HepG2 (cell line): ENCODE results near the gene SLC29A3. TPM values are rescaled to one million over a fixed set of nuclear protein-coding genes. Genes with fewer than 3 reads are reported as not detected.

Source experiments
- ATAC-seq: fragments of 200-7000 bp; cut with Tn5 transposase; 3 replicates; pipeline ENCODE4 v1.9.1; 2020; ENCODE audit warnings: mild to moderate bottlenecking, moderate library complexity
- BruUV-seq: library from RNA; stranded (reverse); fragments of 400-500 nt; replicated peaks from 2 replicates; lab custom pipeline; 2021; lab: Mats Ljungman, UMichigan
- CTCF ChIA-PET: fragments of 300-600 bp; formaldehyde crosslinking; extraction: SDS; loops from one replicate; lab custom pipeline; 2021; ENCODE audit warnings: low total read pairs, inconsistent platforms, low intra/inter-chr PET ratio; lab: Yijun Ruan, JAX
- POLR2A ChIA-PET: fragments of 350-600 bp; sonication (Branson Sonifier 250); formaldehyde crosslinking; loops from one replicate; lab custom pipeline; 2020; ENCODE audit warnings: antibody characterized with exemption, inconsistent platforms; lab: Yijun Ruan, JAX
- DNase-seq: peaks from one replicate; pipeline ENCODE4 v3.0.0-alpha.2; 2015; ENCODE audit warnings: low spot score
- FAIRE-seq: peaks from 3 replicates; lab custom pipeline; 2011; peaks lifted over from hg19 to GRCh38; lab: Jason Lieb, UNC
- H2AFZ ChIP-seq: one replicate; pipeline ENCODE4 v1.6.1; 2011; ENCODE audit warnings: low read length, inconsistent platforms
- H3K27ac ChIP-seq: fragments of 300-600 bp; 3 replicates; pipeline ENCODE4 v1.8.0; 2011; ENCODE audit warnings: mixed run types, mild to moderate bottlenecking, mixed read lengths, low read length, inconsistent platforms; ENCODE audit not compliant: insufficient read depth; ENCODE audit errors: extremely low read length
- H3K27me3 ChIP-seq, 2 experiments: fragments of 200-600 bp in 1 of 2; 2 replicates in 1 of 2; 3 replicates in 1 of 2; pipeline versions ENCODE4 v1.6.0 to v1.8.0; 2011; ENCODE audit warnings: low read length in 2 of 2, mild to moderate bottlenecking in 2 of 2, moderate library complexity in 2 of 2, inconsistent platforms in 1 of 2; ENCODE audit not compliant: insufficient read depth in 2 of 2, control insufficient read depth in 1 of 2
- H3K36me3 ChIP-seq, 2 experiments: fragments of 200-600 bp in 1 of 2; replicated peaks in 1 of 2; 2 replicates in 1 of 2; 3 replicates in 1 of 2; pipeline versions ENCODE4 v1.5.1 to v1.8.0; 2011; ENCODE audit warnings: low read length in 2 of 2, inconsistent platforms in 1 of 2; ENCODE audit not compliant: insufficient read depth in 2 of 2, control insufficient read depth in 1 of 2
- H3K4me1 ChIP-seq: 2 replicates; pipeline ENCODE4 v1.5.1; 2012; ENCODE audit warnings: low read length, inconsistent platforms; ENCODE audit not compliant: insufficient read depth
- H3K4me2 ChIP-seq: 2 replicates; pipeline ENCODE4 v1.6.0; 2011; ENCODE audit warnings: low read depth, low read length, inconsistent platforms
- H3K4me3 ChIP-seq, 3 experiments: fragments of 200-600 bp in 1 of 3; sonication (generic), shearing (Covaris generic) in 1 of 3; replicated peaks in 1 of 3; 2 replicates each; pipeline ENCODE4 v1.5.1; 2011 to 2016; ENCODE audit warnings: low read length in 3 of 3, inconsistent platforms in 2 of 3, low read depth in 2 of 3, mild to moderate bottlenecking in 2 of 3, control low read depth in 1 of 3, mixed read lengths in 1 of 3; ENCODE audit not compliant: insufficient read depth in 1 of 3
- H3K79me2 ChIP-seq: one replicate; pipeline ENCODE4 v1.6.1; 2011; ENCODE audit warnings: low read length, inconsistent platforms; ENCODE audit not compliant: insufficient read depth
- H3K9ac ChIP-seq: 2 replicates; pipeline ENCODE4 v1.6.0; 2011; ENCODE audit warnings: mild to moderate bottlenecking, low read depth, low read length, inconsistent platforms; ENCODE audit not compliant: insufficient read depth
- H3K9me3 ChIP-seq: 2 replicates; pipeline ENCODE4 v1.5.1; 2012; ENCODE audit warnings: mild to moderate bottlenecking, low read length
- H4K20me1 ChIP-seq: 2 replicates; pipeline ENCODE4 v1.6.0; 2011; ENCODE audit warnings: inconsistent platforms, mild to moderate bottlenecking, low read length, moderate library complexity; ENCODE audit not compliant: insufficient read depth
- FOSL2 ChIP-seq: sonication (generic); formaldehyde crosslinking; IDR thresholded peaks from 2 replicates; pipeline ENCODE4 v1.4.0; 2020; ENCODE audit warnings: missing genetic modification reagents
- JUN ChIP-seq: sonication (generic); formaldehyde crosslinking; IDR thresholded peaks from 2 replicates; pipeline ENCODE4 v1.4.0; 2020; ENCODE audit warnings: mild to moderate bottlenecking, missing genetic modification reagents
- ZNF263 ChIP-seq: sonication (generic); formaldehyde crosslinking; IDR thresholded peaks from 2 replicates; pipeline ENCODE4 v1.4.0; 2020; ENCODE audit warnings: missing genetic modification reagents
- ZNF333 ChIP-seq: sonication (generic); formaldehyde crosslinking; IDR thresholded peaks from 2 replicates; pipeline ENCODE4 v1.4.0; 2020; ENCODE audit warnings: mild to moderate bottlenecking, missing genetic modification reagents, borderline replicate concordance
- ZNF788 ChIP-seq: sonication (generic); formaldehyde crosslinking; IDR thresholded peaks from 2 replicates; pipeline ENCODE4 v1.5.0; 2020; ENCODE audit warnings: mild to moderate bottlenecking, missing genetic modification reagents, borderline replicate concordance
- WGBS: methylation state at CpG from one replicate; pipeline ENCODE4 v1.1.6; 2017; ENCODE audit warnings: low lambda C conversion rate; 5-methylcytosine and 5-hydroxymethylcytosine counted together
- in situ Hi-C: cut with HindIII; loops from 2 replicates; pipeline ENCODE4 v1.10.0; 2017; ENCODE audit warnings: low pct_unique_long_range_greater_than_20kb; ENCODE audit not compliant: extremely low pct_ligation_motif_present
- intact Hi-C: fragments of 100-400 bp; cut with micrococcal nuclease; formaldehyde crosslinking; loops from one replicate; pipeline ENCODE4 v1.10.0; 2022; ENCODE audit not compliant: unreplicated experiment
- polyA plus RNA-seq, 8 experiments: library from polyadenylated mRNA; depleted of rRNA in 3 of 8; stranded (reverse) in 7 of 8; unstranded in 1 of 8; fragments of >200 nt; fragmentation: Illumina TruSeq in 4 of 8; extraction: Trizol in 4 of 8; gene quantifications; 2 replicates each; pipeline versions ENCODE4 v1.2.1 to v1.2.3, GENCODE V29; 2011 to 2016; ENCODE audit warnings: low read depth in 4 of 8, missing spikeins in 1 of 8, mixed read lengths in 1 of 8; ENCODE audit not compliant: insufficient read depth in 1 of 8
- total RNA-seq, 5 experiments: library from RNA; depleted of rRNA; stranded (reverse); fragments of >200 nt; fragmentation: Illumina TruSeq; extraction: Trizol; gene quantifications; 2 replicates each; pipeline ENCODE4 v1.2.3, GENCODE V29; 2016; ENCODE audit warnings: low read depth in 1 of 5
- TF ChIP-seq, protein P1 (sequence below): sonication (generic); formaldehyde crosslinking; IDR thresholded peaks from 2 replicates; pipeline ENCODE4 v1.5.0; 2020; ENCODE audit warnings: missing genetic modification reagents
- TF ChIP-seq, protein P2 (sequence below): sonication (generic); formaldehyde crosslinking; IDR thresholded peaks from 2 replicates; pipeline ENCODE4 v1.9.0; 2021; ENCODE audit warnings: missing genetic modification reagents, borderline replicate concordance

Gene SLC29A3
- total and polyA plus RNA-seq, 2 of the 13 experiments (the other 11 are each of a cell fraction or from before 2014, with no cell fraction given): 8.6 to 11.8 TPM

DNA sequence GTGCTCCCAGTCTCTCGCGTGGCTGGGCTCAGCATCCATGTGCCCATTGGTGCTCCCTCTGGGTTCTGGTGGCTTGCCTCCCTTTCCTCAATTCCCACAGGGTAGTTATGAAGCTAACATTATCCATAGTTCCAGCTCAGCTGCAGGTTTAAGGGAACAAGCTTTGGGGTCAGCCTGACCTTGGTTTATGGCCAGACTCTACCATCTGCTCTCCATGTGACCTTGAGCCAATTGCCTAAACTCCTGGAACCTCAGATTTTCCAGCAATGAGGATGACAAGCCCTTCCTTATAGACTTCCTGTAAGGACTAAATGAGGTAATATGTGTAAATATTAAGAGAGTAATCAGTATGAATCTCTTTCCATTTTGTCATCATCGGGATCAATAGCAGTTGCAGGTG lies 10.1 kb upstream of the SLC29A3 start:
- ChIA-PET POLR2A (no interaction called here), CTCF (no interaction called here)
- Histone ChIP-seq H4K20me1 (no peaks in the 10 kb centered on the region), H3K4me3 (no peak overlapping the region), H3K4me1 (peaks cover 20% of the 10 kb centered on the region; the same call in 1 of the 2 replicates), H2AFZ (no peak overlapping the region), H3K9ac (no peak overlapping the region), H3K27me3 (peaks cover 3 to 4% of the 10 kb centered on the region in 2 experiments; a peak in 2 of 5 replicates), H3K4me2 (no peak overlapping the region), H3K9me3 (no peaks in the 10 kb centered on the region), H3K36me3 (no peaks in the 10 kb centered on the region), H3K79me2 (no peaks in the 10 kb centered on the region), H3K27ac (no peak overlapping the region)
- intact Hi-C loops: no loop called here
- in situ Hi-C loops: loop anchor here (5.0 kb wide), 1 partner anchor 393 kb away; no protein-coding TSS in a partner anchor
- FAIRE-seq (no peak), ATAC-seq (no peak), DNase-seq (no peak)
- TF ChIP-seq, protein P1, sequence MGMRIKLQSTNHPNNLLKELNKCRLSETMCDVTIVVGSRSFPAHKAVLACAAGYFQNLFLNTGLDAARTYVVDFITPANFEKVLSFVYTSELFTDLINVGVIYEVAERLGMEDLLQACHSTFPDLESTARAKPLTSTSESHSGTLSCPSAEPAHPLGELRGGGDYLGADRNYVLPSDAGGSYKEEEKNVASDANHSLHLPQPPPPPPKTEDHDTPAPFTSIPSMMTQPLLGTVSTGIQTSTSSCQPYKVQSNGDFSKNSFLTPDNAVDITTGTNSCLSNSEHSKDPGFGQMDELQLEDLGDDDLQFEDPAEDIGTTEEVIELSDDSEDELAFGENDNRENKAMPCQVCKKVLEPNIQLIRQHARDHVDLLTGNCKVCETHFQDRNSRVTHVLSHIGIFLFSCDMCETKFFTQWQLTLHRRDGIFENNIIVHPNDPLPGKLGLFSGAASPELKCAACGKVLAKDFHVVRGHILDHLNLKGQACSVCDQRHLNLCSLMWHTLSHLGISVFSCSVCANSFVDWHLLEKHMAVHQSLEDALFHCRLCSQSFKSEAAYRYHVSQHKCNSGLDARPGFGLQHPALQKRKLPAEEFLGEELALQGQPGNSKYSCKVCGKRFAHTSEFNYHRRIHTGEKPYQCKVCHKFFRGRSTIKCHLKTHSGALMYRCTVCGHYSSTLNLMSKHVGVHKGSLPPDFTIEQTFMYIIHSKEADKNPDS: no peak
- TF ChIP-seq FOSL2: 0 out of 2 replicates have a peak, but pooled peaks have one; percentile 27
- TF ChIP-seq ZNF263 (CRISPR knock-in tag): peak; percentile 55
- no peak for TF ChIP-seq ZNF788
- 18% methylated on average over 3 of the region's 3 CpGs for WGBS
- BruUV-seq: no TSS peak

DNA sequence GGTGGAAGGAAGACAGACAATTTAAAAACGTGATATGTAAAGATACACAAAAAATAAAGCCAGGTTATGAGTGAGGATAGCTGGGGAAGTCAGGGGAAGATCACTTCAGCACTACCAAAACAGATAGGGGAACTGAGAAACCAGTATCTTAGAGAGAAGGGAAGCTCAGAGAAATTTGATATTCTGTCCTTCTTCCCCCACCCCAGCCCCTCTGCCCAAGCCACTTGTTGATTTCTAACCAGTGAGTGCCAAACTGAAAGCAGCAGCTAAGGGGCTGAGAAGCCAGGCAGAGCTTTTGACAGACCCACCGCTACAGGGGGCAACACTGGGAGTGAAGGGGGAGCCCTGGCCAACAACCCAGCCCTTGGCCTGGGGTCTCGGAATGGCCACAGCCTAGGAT lies 9.1 kb upstream of the SLC29A3 start:
- no peak overlapping the region for H3K4me2 ChIP-seq
- no peaks in the 10 kb centered on the region for H3K79me2 ChIP-seq
- H2AFZ ChIP-seq: no peak overlapping the region
- peaks cover 3 to 4% of the 10 kb centered on the region in 2 experiments; a peak in 2 of 5 replicates for H3K27me3 ChIP-seq
- H3K9me3 ChIP-seq: no peaks in the 10 kb centered on the region
- FAIRE-seq: no peak
- H3K4me3 ChIP-seq: no peak overlapping the region
- H3K27ac ChIP-seq: no peak overlapping the region
- ATAC-seq: no peak
- H4K20me1 ChIP-seq: no peaks in the 10 kb centered on the region
- H3K4me1 ChIP-seq: peaks cover 20% of the 10 kb centered on the region; the same call in 1 of the 2 replicates
- 33% methylated on average over 3 of the region's 3 CpGs for WGBS
- ChIA-PET POLR2A (no interaction called here), CTCF (no interaction called here)
- in situ Hi-C loops: loop anchor here (5.0 to 10.0 kb wide), 2 partner anchors 305 to 392 kb away; no protein-coding TSS in a partner anchor
- TF ChIP-seq, protein P2, sequence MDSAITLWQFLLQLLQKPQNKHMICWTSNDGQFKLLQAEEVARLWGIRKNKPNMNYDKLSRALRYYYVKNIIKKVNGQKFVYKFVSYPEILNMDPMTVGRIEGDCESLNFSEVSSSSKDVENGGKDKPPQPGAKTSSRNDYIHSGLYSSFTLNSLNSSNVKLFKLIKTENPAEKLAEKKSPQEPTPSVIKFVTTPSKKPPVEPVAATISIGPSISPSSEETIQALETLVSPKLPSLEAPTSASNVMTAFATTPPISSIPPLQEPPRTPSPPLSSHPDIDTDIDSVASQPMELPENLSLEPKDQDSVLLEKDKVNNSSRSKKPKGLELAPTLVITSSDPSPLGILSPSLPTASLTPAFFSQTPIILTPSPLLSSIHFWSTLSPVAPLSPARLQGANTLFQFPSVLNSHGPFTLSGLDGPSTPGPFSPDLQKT (CRISPR knock-in tag): no peak
- TF ChIP-seq JUN (CRISPR knock-in tag) (no peak), ZNF333 (CRISPR knock-in tag) (no peak)
- intact Hi-C loops: loop anchor here (10.0 kb wide), 2 partner anchors 125 to 295 kb away; no protein-coding TSS in a partner anchor
- no TSS peak for BruUV-seq
- no peaks in the 10 kb centered on the region for H3K36me3 ChIP-seq
- DNase-seq: no peak
- no peak overlapping the region for H3K9ac ChIP-seq
